D721Med (cell line): ENCODE results near the gene TAF4.
"Not testable (repeated sequence)": the region's sequence is repeated elsewhere in the genome, so short reads cannot be mapped to it uniquely, and the experiment has no call there.

ENCODE experiments used
- DNase-seq: peaks from one replicate; pipeline ENCODE4 v3.0.0; 2011; ENCODE audit warnings: low spot score; ENCODE audit not compliant: insufficient read length
- FAIRE-seq: peaks from 2 replicates; lab custom pipeline; 2011; peaks lifted over from hg19 to GRCh38; lab: Jason Lieb, UNC
- CTCF ChIP-seq: IDR thresholded peaks from 2 replicates; pipeline ENCODE4 v1.5.1; 2012; ENCODE audit warnings: mild to moderate bottlenecking, control low read depth; ENCODE audit not compliant: insufficient read depth; ENCODE audit errors: missing control alignments

The TAF4 gene

GRCh38 chr20:61976263-61976643, 89.4 kb downstream of the TAF4 start:
- TF ChIP-seq CTCF = no peak
- DNase-seq (no peak), FAIRE-seq (no peak)

GRCh38 chr20:61975407-61976129, 90.1 kb downstream of the TAF4 start:
- DNase-seq (no peak), FAIRE-seq (no peak)
- TF ChIP-seq CTCF = no peak

GRCh38 chr20:61974357-61974665, 91.4 kb downstream of the TAF4 start:
- FAIRE-seq = no peak
- no peak for DNase-seq
- TF ChIP-seq CTCF = no peak

- no peak for FAIRE-seq
- no peak for DNase-seq
- TF ChIP-seq CTCF = no peak
Measured at GRCh38 chr20:61973515-61974356, 91.9 kb downstream of the TAF4 start.

- FAIRE-seq (no peak), DNase-seq (no peak)
- no peak for TF ChIP-seq CTCF
Measured at GRCh38 chr20:61972636-61973508, 92.8 kb downstream of the TAF4 start.

- DNase-seq, FAIRE-seq: not testable (repeated sequence)
Measured at GRCh38 chr20:61971595-61971994, 94.1 kb downstream of the TAF4 start.

- TF ChIP-seq CTCF = no peak
- DNase-seq (no peak), FAIRE-seq (no peak)
Measured at GRCh38 chr20:61970357-61970756, 95.3 kb downstream of the TAF4 start.
